Measurements from ENCODE around the gene NT5M. TPM values are rescaled to one million over a fixed set of nuclear protein-coding genes. Genes with fewer than 3 reads are reported as not detected.
"Not testable (repeated sequence)": the region's sequence is repeated elsewhere in the genome, so short reads cannot be mapped to it uniquely, and the experiment has no call there.

The NT5M gene
- total RNA-seq, 1 experiment from 2014 or later = 10.8 TPM

GRCh38 chr17:17277431-17277830, 25.7 kb upstream of the NT5M start:
- Mint-ChIP-seq H3K4me1 (peaks cover 19% of the 10 kb centered on the region), H3K36me3 (peaks cover 21% of the 10 kb centered on the region)
- POLR2A ChIA-PET = interaction anchor here (0.6 kb wide), 1 partner anchor 753 kb away, joined by 3 read pairs; no protein-coding TSS in a partner anchor
- H3K27ac Mint-ChIP-seq; ATAC-seq; H3K9me3 Mint-ChIP-seq; H3K27me3 Mint-ChIP-seq (ENCODE audit: low read depth); H3K4me3 Mint-ChIP-seq; DNase-seq (ENCODE audit: low spot score); CTCF ChIA-PET: not testable (repeated sequence)
- peak; percentile 74 for TF ChIP-seq ZNF121 (CRISPR knock-in tag; IDR thresholded peaks at IDR 0.05)

GRCh38 chr17:17279316-17279715, 23.9 kb upstream of the NT5M start:
- Mint-ChIP-seq H3K27me3 (ENCODE audit: low read depth) (no peaks in the 10 kb centered on the region; the same call in 1 of the 2 replicates), H3K4me3 (peak overlapping the region; percentile 84), H3K27ac (peak overlapping the region; percentile 41), H3K36me3 (peaks cover 11% of the 10 kb centered on the region), H3K4me1 (peaks cover 19% of the 10 kb centered on the region), H3K9me3 (no peaks in the 10 kb centered on the region)
- no peak for DNase-seq (ENCODE audit: low spot score)
- ChIA-PET CTCF (interaction anchor here (2.8 kb wide), 1 partner anchor 9 kb away, joined by 17 read pairs; no protein-coding TSS in a partner anchor), POLR2A (no interaction called here)
- no peak for TF ChIP-seq ZNF263 (CRISPR knock-in tag; IDR thresholded peaks at IDR 0.05; ENCODE audit: low read depth)
- no peak for TF ChIP-seq STAT6 (CRISPR knock-in tag; conservative IDR thresholded peaks at IDR 0.05; ENCODE audit: low read depth)
- TF ChIP-seq SMAD3 (CRISPR knock-in tag; IDR thresholded peaks at IDR 0.05; ENCODE audit: borderline replicate concordance) = no peak
- no peak for TF ChIP-seq ZNF512 (CRISPR knock-in tag; IDR thresholded peaks at IDR 0.05; ENCODE audit: borderline replicate concordance)
- TF ChIP-seq ATF1 (CRISPR knock-in tag; IDR thresholded peaks at IDR 0.05) = no peak
- no peak for TF ChIP-seq MAX (CRISPR knock-in tag; IDR thresholded peaks at IDR 0.05)
- no peak for TF ChIP-seq FOXJ3 (CRISPR knock-in tag; IDR thresholded peaks at IDR 0.05; ENCODE audit: borderline replicate concordance)
- TF ChIP-seq CREM (CRISPR knock-in tag; IDR thresholded peaks at IDR 0.05) = no peak
- TF ChIP-seq RORB (CRISPR knock-in tag; IDR thresholded peaks at IDR 0.05) = no peak
- TF ChIP-seq PRRX2 (CRISPR knock-in tag; IDR thresholded peaks at IDR 0.05) = no peak
- no peak for TF ChIP-seq ZSCAN18 (CRISPR knock-in tag; IDR thresholded peaks at IDR 0.05)
- no peak for TF ChIP-seq KAT7 (CRISPR knock-in tag; IDR thresholded peaks at IDR 0.05; ENCODE audit: borderline replicate concordance)
- TF ChIP-seq MLX (CRISPR knock-in tag; IDR thresholded peaks at IDR 0.05) = no peak
- no peak for TF ChIP-seq JAZF1 (CRISPR knock-in tag; IDR thresholded peaks at IDR 0.05)
- no peak for TF ChIP-seq MYBL2 (CRISPR knock-in tag; IDR thresholded peaks at IDR 0.05)
- TF ChIP-seq ZNF671 (CRISPR knock-in tag; IDR thresholded peaks at IDR 0.05) = no peak
- no peak for TF ChIP-seq FOXK1 (CRISPR knock-in tag; IDR thresholded peaks at IDR 0.05)
- TF ChIP-seq ATF6 (CRISPR knock-in tag; IDR thresholded peaks at IDR 0.05) = no peak
- TF ChIP-seq PRDM15 (CRISPR knock-in tag; IDR thresholded peaks at IDR 0.05) = no peak
- no peak for ATAC-seq
